Suprapubic skin (tissue), 4 donors: ENCODE results near the gene THSD7A.

Experiments
- POLR2A ChIP-seq, 2 donors: fragments of 450-650 bp; IDR thresholded peaks; one replicate each; pipeline ENCODE4 v1.6.1; 2017; ENCODE audit warnings: antibody characterized with exemption in 2 of 2, mild to moderate bottlenecking in 2 of 2, moderate library complexity in 2 of 2
- POLR2AphosphoS5 ChIP-seq, 3 donors: sonication (generic); formaldehyde crosslinking; IDR thresholded peaks; one replicate each; pipeline ENCODE4 v1.6.1; 2017; ENCODE audit warnings: antibody characterized with exemption in 3 of 3
- TF ChIP-seq, protein P1 (sequence below), 2 donors: fragments of 200-600 bp in 1 of 2; fragments of 450-650 bp in 1 of 2; sonication (generic) in 1 of 2; IDR thresholded peaks; one replicate each; pipeline ENCODE4 v1.5.1; 2016 to 2019; ENCODE audit warnings: antibody characterized with exemption in 2 of 2, mild to moderate bottlenecking in 1 of 2, moderate library complexity in 1 of 2

DNA sequence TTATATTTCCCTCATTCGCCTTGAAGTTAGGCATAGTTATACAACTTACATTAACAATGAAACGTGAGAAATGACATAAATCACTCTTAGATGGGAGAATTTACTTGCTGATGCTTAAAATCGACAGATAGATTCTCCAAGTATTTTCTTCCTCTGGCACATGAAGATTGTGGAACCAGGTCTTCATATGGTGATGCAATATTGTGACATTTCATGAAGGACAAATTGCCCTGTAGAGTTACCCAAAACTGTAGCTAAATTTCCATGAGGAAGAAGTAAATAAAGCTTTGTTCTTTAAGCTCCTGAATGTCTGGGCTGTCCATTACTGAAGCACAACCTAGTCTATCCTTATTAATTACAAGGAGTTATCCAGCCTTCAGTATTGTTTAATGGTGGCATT, 353.1 kb downstream of the THSD7A start:
- TF ChIP-seq, protein P1, sequence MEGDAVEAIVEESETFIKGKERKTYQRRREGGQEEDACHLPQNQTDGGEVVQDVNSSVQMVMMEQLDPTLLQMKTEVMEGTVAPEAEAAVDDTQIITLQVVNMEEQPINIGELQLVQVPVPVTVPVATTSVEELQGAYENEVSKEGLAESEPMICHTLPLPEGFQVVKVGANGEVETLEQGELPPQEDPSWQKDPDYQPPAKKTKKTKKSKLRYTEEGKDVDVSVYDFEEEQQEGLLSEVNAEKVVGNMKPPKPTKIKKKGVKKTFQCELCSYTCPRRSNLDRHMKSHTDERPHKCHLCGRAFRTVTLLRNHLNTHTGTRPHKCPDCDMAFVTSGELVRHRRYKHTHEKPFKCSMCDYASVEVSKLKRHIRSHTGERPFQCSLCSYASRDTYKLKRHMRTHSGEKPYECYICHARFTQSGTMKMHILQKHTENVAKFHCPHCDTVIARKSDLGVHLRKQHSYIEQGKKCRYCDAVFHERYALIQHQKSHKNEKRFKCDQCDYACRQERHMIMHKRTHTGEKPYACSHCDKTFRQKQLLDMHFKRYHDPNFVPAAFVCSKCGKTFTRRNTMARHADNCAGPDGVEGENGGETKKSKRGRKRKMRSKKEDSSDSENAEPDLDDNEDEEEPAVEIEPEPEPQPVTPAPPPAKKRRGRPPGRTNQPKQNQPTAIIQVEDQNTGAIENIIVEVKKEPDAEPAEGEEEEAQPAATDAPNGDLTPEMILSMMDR (IDR thresholded peaks at IDR 0.05) = no peak
- TF ChIP-seq POLR2A (IDR thresholded peaks at IDR 0.05) = no peak
- TF ChIP-seq POLR2AphosphoS5 (IDR thresholded peaks at IDR 0.05) = no peak
